ENCODE results near the gene SNX11.

DNA sequence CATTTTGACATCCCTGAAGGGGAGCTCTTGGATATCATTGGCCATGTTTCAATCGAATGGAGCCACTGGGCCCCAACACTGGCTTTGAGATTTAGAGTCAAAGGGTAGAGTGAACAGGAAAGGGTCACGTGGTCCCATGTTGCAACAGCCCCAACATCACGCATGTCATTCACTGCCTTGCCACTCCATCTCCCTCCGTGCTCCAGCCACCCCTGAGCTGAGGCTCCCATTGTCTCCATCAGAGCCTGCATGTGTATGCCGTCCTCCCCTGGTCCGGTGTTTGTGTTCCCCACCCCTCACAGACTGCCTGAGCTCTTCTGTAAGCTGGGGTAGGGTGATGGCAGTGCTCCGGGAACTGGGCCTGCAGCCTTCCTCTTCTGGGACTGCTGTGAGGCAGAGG is 47.3 kb upstream of the SNX11 start:
- TF ChIP-seq, protein P1, sequence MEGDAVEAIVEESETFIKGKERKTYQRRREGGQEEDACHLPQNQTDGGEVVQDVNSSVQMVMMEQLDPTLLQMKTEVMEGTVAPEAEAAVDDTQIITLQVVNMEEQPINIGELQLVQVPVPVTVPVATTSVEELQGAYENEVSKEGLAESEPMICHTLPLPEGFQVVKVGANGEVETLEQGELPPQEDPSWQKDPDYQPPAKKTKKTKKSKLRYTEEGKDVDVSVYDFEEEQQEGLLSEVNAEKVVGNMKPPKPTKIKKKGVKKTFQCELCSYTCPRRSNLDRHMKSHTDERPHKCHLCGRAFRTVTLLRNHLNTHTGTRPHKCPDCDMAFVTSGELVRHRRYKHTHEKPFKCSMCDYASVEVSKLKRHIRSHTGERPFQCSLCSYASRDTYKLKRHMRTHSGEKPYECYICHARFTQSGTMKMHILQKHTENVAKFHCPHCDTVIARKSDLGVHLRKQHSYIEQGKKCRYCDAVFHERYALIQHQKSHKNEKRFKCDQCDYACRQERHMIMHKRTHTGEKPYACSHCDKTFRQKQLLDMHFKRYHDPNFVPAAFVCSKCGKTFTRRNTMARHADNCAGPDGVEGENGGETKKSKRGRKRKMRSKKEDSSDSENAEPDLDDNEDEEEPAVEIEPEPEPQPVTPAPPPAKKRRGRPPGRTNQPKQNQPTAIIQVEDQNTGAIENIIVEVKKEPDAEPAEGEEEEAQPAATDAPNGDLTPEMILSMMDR (IDR thresholded peaks at IDR 0.05; ENCODE audit: low read length), result no peak
- no peak for TF ChIP-seq EZH2 (IDR thresholded peaks at IDR 0.05; ENCODE audit: borderline replicate concordance, low read length)

All from OCI-LY1 (cell line).